Stomach (tissue), 4 donors: ENCODE results near the gene WDR18.

Experiments
- CTCF ChIP-seq, 7 experiments: fragments of 450-650 bp in 4 of 7; fragments of 200-600 bp in 3 of 7; sonication (generic) in 3 of 7; IDR thresholded peaks; one replicate each; pipeline ENCODE4 v1.5.1; 2016 to 2019; ENCODE audit warnings: antibody characterized with exemption in 7 of 7, control low read depth in 2 of 7, mild to moderate bottlenecking in 1 of 7
- EP300 ChIP-seq: sonication (generic); formaldehyde crosslinking; IDR thresholded peaks from one replicate; pipeline ENCODE4 v1.6.1; 2017; ENCODE audit warnings: antibody characterized with exemption
- POLR2A ChIP-seq, 4 donors: fragments of 450-650 bp; IDR thresholded peaks; one replicate each; pipeline ENCODE4 v1.6.1; 2016; ENCODE audit warnings: antibody characterized with exemption in 4 of 4, control low read depth in 2 of 4, mild to moderate bottlenecking in 1 of 4, moderate library complexity in 1 of 4
- POLR2AphosphoS5 ChIP-seq, 3 donors: sonication (generic); formaldehyde crosslinking; IDR thresholded peaks; one replicate each; pipeline ENCODE4 v1.6.1; 2016; ENCODE audit warnings: antibody characterized with exemption in 3 of 3

GRCh38 chr19:955803-956765, 28.1 kb upstream of the WDR18 start:
- TF ChIP-seq CTCF (IDR thresholded peaks at IDR 0.05) = no peak
- TF ChIP-seq POLR2AphosphoS5 (IDR thresholded peaks at IDR 0.05) = no peak
- no peak for TF ChIP-seq POLR2A (IDR thresholded peaks at IDR 0.05)
- no peak for TF ChIP-seq EP300
